AG04450 (cell line): Measurements from ENCODE around the gene ADSL. TPM values are rescaled to one million over a fixed set of nuclear protein-coding genes. Genes with fewer than 3 reads are reported as not detected.
"Not testable (repeated sequence)": the region's sequence is repeated elsewhere in the genome, so short reads cannot be mapped to it uniquely, and the experiment has no call there.

Source experiments
- CTCF ChIA-PET: fragments of 300-600, 350-600 bp; formaldehyde crosslinking; extraction: SDS; loops from one replicate; lab custom pipeline; 2022; ENCODE audit warnings: antibody characterized with exemption, inconsistent platforms; lab: Charles Lee
- POLR2A ChIA-PET: fragments of 350-600 bp; formaldehyde crosslinking; extraction: SDS; loops from one replicate; lab custom pipeline; 2021; ENCODE audit warnings: antibody characterized with exemption, inconsistent platforms; lab: Yijun Ruan, JAX
- DNase-seq: peaks from one replicate; pipeline ENCODE4 v3.0.0-alpha.2; 2011; ENCODE audit warnings: low read depth, low spot score
- H3K27ac ChIP-seq: one replicate; pipeline ENCODE4 v1.5.1; 2012; ENCODE audit warnings: low read depth, low read length, control low read depth
- H3K27me3 ChIP-seq: one replicate; pipeline ENCODE4 v1.6.0; 2012; ENCODE audit warnings: low read length; ENCODE audit not compliant: control insufficient read depth, insufficient read depth
- H3K4me3 ChIP-seq: 2 replicates; pipeline ENCODE4 v1.5.1; 2011; ENCODE audit warnings: mild to moderate bottlenecking, low read depth, low read length, control low read depth
- H3K9me3 ChIP-seq: 2 replicates; pipeline ENCODE4 v1.5.1; 2012; ENCODE audit warnings: low read length; ENCODE audit not compliant: control insufficient read depth, insufficient read depth
- CTCF ChIP-seq: IDR thresholded peaks from 2 replicates; pipeline ENCODE4 v1.5.1; 2011; ENCODE audit warnings: low read depth, low read length, control low read depth, inconsistent platforms
- polyA plus RNA-seq: library from polyadenylated mRNA; depleted of rRNA; stranded (reverse); fragments of >200 nt; gene quantifications from 2 replicates; pipeline ENCODE4 v1.2.3, GENCODE V29; 2011

ADSL gene
- polyA plus RNA-seq, 1 experiment = 116 TPM

DNA sequence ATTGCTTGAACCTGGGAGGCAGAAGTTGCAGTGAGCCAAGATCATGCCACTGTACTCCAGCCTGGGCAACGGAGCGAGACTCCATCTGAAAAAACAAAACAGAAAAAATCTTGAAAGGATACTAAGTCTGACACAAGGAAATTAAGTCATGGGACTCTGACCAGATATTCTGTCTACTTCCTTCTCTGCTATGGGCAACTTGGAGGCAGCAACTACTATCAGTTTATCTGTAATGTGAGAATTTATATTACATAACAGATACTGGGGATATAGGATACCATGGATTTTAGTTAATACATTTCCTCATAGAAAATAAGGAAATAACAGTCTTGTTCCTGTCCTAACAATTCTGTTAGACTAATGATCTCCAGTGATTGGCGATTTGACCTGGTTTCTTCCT, 22.5 kb downstream of the ADSL start:
- POLR2A ChIA-PET = no interaction called here
- no peaks in the 10 kb centered on the region; the same call in 1 of the 2 replicates for H3K9me3 ChIP-seq
- TF ChIP-seq CTCF = no peak
- DNase-seq = no peak
- no peak overlapping the region for H3K27ac ChIP-seq
- no peaks in the 10 kb centered on the region for H3K27me3 ChIP-seq
- CTCF ChIA-PET = no interaction called here
- H3K4me3 ChIP-seq = no peak overlapping the region

DNA sequence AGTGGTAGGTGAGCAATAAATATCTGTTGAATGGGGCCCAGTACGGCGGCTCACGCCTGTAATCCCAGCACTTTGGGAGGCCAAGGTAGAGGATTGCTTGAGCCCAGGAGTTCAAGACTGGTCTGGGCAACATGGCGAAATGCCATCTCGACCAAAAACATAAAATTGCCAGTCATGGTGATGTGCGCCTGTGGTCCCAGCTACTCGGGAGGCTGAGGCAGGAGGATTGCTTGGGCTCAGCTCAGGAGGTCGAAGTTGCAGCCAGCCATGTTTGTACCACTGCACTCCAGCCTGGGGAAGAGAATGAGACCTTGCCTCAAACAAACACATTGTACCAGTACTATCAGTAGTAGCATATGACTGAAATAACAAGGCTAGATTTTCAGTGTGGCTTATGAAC, 28.3 kb downstream of the ADSL start:
- ChIA-PET CTCF (no interaction called here), POLR2A (no interaction called here)
- Histone ChIP-seq H3K9me3 (no peaks in the 10 kb centered on the region; the same call in 1 of the 2 replicates), H3K27me3 (no peaks in the 10 kb centered on the region), H3K4me3 (no peak overlapping the region), H3K27ac (no peak overlapping the region)
- no peak for DNase-seq
- no peak for TF ChIP-seq CTCF

DNA sequence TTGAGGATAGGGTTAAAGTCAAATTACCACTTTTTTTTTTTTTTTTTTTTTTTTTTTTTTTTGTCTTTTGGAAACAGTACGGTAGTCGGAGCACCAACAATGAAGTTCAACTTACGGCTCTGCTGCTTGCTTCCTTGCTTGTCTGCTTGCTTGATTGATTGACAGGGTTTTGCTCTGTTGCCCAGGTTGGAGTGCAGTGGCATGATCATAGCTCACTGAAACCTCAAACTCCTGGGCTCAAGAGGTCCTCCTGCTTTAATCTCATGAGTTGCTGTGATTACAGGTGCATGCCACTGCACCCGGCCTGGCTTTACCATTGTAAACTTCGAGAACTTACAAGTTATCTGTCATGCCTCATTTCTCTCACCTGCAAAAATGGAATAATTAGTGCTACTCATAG, 29.8 kb downstream of the ADSL start:
- ChIA-PET CTCF (no interaction called here), POLR2A (no interaction called here)

DNA sequence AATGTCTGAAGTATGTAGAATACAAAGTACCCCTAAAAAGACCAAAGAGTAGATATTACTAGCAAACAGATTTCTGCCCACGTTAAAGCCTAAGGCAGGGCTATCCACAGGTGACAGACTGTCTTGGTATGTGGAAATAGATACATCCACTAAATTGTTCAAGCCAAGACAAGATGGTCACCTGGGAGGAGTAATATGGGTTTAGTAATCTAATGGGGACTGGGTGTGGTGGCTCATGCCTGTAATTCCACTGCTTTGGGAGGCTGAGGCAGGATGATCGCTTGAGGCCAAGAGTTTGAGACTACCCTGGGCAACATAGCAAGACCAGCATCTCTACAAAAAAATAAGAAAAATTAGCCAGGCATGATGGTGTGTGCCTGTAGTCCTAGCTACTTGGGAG, 31.6 kb downstream of the ADSL start:
- POLR2A ChIA-PET = no interaction called here
- CTCF ChIA-PET = interaction anchor here (0.7 kb wide), 1 partner anchor 30 kb away, joined by 3 read pairs; no protein-coding TSS in a partner anchor

More for the DNA sequence above, 29.8 kb downstream of the ADSL start:
- H3K4me3 ChIP-seq = no peak overlapping the region
- no peaks in the 10 kb centered on the region for H3K9me3 ChIP-seq
- H3K27me3 ChIP-seq = no peaks in the 10 kb centered on the region
- no peak for DNase-seq
- H3K27ac ChIP-seq = no peak overlapping the region
- no peak for TF ChIP-seq CTCF

GRCh38 chr22:40378448-40378847, 32.1 kb downstream of the ADSL start:
- H3K9me3 ChIP-seq, H3K27ac ChIP-seq, H3K4me3 ChIP-seq, POLR2A ChIA-PET, CTCF ChIA-PET, DNase-seq, H3K27me3 ChIP-seq: not testable (repeated sequence)

More for the DNA sequence above, 31.6 kb downstream of the ADSL start:
- H3K9me3 ChIP-seq = no peaks in the 10 kb centered on the region
- H3K27me3 ChIP-seq = no peaks in the 10 kb centered on the region
- no peak overlapping the region for H3K27ac ChIP-seq
- no peak for DNase-seq
- TF ChIP-seq CTCF = no peak
- no peak overlapping the region for H3K4me3 ChIP-seq

GRCh38 chr22:40381461-40381860, 35.2 kb downstream of the ADSL start:
- POLR2A ChIA-PET = no interaction called here
- no peak for DNase-seq
- CTCF ChIA-PET = no interaction called here

More at GRCh38 chr22:40381461-40381860, 35.2 kb downstream of the ADSL start:
- no peak overlapping the region for H3K27ac ChIP-seq
- no peaks in the 10 kb centered on the region for H3K9me3 ChIP-seq
- no peaks in the 10 kb centered on the region for H3K27me3 ChIP-seq
- H3K4me3 ChIP-seq = no peak overlapping the region
- no peak for TF ChIP-seq CTCF
